Ishikawa (cell line): ENCODE measurements around the gene GPC6.

ENCODE experiments used
- EP300 ChIP-seq: IDR thresholded peaks from 2 replicates; pipeline ENCODE4 v1.6.1; 2012; ENCODE audit warnings: borderline replicate concordance
- FOXM1 ChIP-seq: IDR thresholded peaks from 2 replicates; pipeline ENCODE4 v1.6.1; 2012; ENCODE audit warnings: low read depth, borderline replicate concordance
- TF ChIP-seq, protein P1 (sequence below): IDR thresholded peaks from 2 replicates; pipeline ENCODE4 v1.6.1; 2012

DNA sequence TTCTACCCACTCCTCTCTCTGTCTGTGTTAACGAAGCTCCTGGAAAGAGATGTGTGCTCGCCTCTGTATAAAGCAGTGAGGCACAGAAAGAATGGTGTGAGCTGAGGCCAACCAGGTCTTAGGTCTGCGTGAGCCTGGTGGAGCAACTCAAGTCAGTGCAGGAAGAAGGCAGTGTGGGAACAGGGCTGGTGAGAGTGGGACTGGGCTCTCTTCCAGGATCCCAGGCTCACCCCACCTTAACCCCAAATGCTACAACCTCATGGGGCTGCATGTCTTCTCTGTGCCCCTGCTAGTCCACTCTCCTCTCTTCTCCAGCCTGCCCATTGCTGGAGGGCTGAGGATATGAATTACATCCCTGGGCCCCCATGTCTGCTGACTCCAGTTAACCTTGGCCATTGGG lies 1125.5 kb downstream of the GPC6 start:
- TF ChIP-seq EP300 (no peak), FOXM1 (no peak)
- TF ChIP-seq, protein P1, sequence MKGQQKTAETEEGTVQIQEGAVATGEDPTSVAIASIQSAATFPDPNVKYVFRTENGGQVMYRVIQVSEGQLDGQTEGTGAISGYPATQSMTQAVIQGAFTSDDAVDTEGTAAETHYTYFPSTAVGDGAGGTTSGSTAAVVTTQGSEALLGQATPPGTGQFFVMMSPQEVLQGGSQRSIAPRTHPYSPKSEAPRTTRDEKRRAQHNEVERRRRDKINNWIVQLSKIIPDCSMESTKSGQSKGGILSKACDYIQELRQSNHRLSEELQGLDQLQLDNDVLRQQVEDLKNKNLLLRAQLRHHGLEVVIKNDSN: no peak
